Activated T-cell treated with anti-CD3 and anti-CD28 coated beads for 48 hours (primary cell): ENCODE data around the gene ALKBH5.

Experiments used
- DNase-seq: peaks from one replicate; pipeline ENCODE4 v3.0.0-alpha.2; 2020; ENCODE audit warnings: low read depth

ALKBH5 gene

GRCh38 chr17:18224053-18224386 is 40.4 kb downstream of the ALKBH5 start:
- no peak for DNase-seq

- no peak for DNase-seq
These were observed 40.9 kb downstream of the ALKBH5 start for GRCh38 chr17:18224387-18225120.

GRCh38 chr17:18225121-18225641 is 41.6 kb downstream of the ALKBH5 start, which contains the start of gene LLGL1:
Gene LLGL1, plus strand, starts transcription at chr17:18225635. Its CDS starts 48 bp downstream, at chr17:18225683.
- DNase-seq = peak; percentile 97

- DNase-seq = no peak
These were observed 42.1 kb downstream of the ALKBH5 start for GRCh38 chr17:18225642-18226283.

GRCh38 chr17:18226284-18226945 is 42.8 kb downstream of the ALKBH5 start:
- no peak for DNase-seq

- no peak for DNase-seq
These were observed 44.0 kb downstream of the ALKBH5 start for GRCh38 chr17:18227635-18228034.

- no peak for DNase-seq
These were observed 44.6 kb downstream of the ALKBH5 start for GRCh38 chr17:18228176-18228682.

GRCh38 chr17:18229254-18229653 is 45.6 kb downstream of the ALKBH5 start:
- DNase-seq = no peak

GRCh38 chr17:18229771-18230170 is 46.1 kb downstream of the ALKBH5 start:
- DNase-seq = no peak

- DNase-seq = no peak
These were observed 46.9 kb downstream of the ALKBH5 start for GRCh38 chr17:18230288-18231141.

GRCh38 chr17:18231164-18231563 is 47.5 kb downstream of the ALKBH5 start:
- no peak for DNase-seq

- DNase-seq = no peak
These were observed 50.3 kb downstream of the ALKBH5 start for GRCh38 chr17:18233803-18234518.

GRCh38 chr17:18234853-18235380 is 51.3 kb downstream of the ALKBH5 start:
- no peak for DNase-seq

- DNase-seq = peak; percentile 46
These were observed 52.2 kb downstream of the ALKBH5 start for GRCh38 chr17:18235743-18236256.

- no peak for DNase-seq
These were observed 52.9 kb downstream of the ALKBH5 start for GRCh38 chr17:18236494-18236893.

- DNase-seq = no peak
These were observed 53.8 kb downstream of the ALKBH5 start for GRCh38 chr17:18237461-18237860.

GRCh38 chr17:18238299-18238698 is 54.7 kb downstream of the ALKBH5 start:
- DNase-seq = no peak

- DNase-seq = no peak
These were observed 56.8 kb downstream of the ALKBH5 start for GRCh38 chr17:18240449-18240848.

GRCh38 chr17:18241229-18241871 is 57.7 kb downstream of the ALKBH5 start:
- no peak for DNase-seq
